ENCODE results near the gene IGSF21. TPM values are rescaled to one million over a fixed set of nuclear protein-coding genes. Genes with fewer than 3 reads are reported as not detected.

Gene IGSF21
- total RNA-seq, 2 experiments from 2014 or later, result not detected

GRCh38 chr1:18408656-18409370 lies 301.2 kb downstream of the IGSF21 start:
- no peaks in the 10 kb centered on the region for H3K36me3 Mint-ChIP-seq (ENCODE audit: low read depth)
- Histone ChIP-seq H3K9me3 (ENCODE audit: control insufficient read depth in 1 of 2, insufficient read depth in 1 of 2, low read length in 2 of 2) (peaks cover 14 to 32% of the 10 kb centered on the region in 2 experiments), H3K4me3 (ENCODE audit: low read length) (no peak overlapping the region), H3K36me3 (ENCODE audit: insufficient read depth, low read length) (no peaks in the 10 kb centered on the region), H3K27ac (ENCODE audit: low read depth in 1 of 2, low read length in 2 of 2) (no peak overlapping the region), H3K27me3 (ENCODE audit: control insufficient read depth in 1 of 2, insufficient read depth in 2 of 2, low read length in 2 of 2) (peaks cover 0 to 5% of the 10 kb centered on the region in 2 experiments), H3K4me1 (ENCODE audit: insufficient read depth, low read length) (no peaks in the 10 kb centered on the region)
- ChIA-PET CTCF (no interaction called here), POLR2A (no interaction called here)
- DNase-seq (no peak), ATAC-seq (ENCODE audit: poor library complexity) (no peak)
- no peaks in the 10 kb centered on the region for H3K4me1 Mint-ChIP-seq (ENCODE audit: low read depth)
- no peak overlapping the region for H3K27ac Mint-ChIP-seq
- intact Hi-C loops (cut with DNase I, micrococcal nuclease), result no loop called here
- H3K9me3 Mint-ChIP-seq, result no peaks in the 10 kb centered on the region
- peaks cover 12% of the 10 kb centered on the region for H3K27me3 Mint-ChIP-seq
- H3K4me3 Mint-ChIP-seq, result no peak overlapping the region
- TF ChIP-seq, protein P1, sequence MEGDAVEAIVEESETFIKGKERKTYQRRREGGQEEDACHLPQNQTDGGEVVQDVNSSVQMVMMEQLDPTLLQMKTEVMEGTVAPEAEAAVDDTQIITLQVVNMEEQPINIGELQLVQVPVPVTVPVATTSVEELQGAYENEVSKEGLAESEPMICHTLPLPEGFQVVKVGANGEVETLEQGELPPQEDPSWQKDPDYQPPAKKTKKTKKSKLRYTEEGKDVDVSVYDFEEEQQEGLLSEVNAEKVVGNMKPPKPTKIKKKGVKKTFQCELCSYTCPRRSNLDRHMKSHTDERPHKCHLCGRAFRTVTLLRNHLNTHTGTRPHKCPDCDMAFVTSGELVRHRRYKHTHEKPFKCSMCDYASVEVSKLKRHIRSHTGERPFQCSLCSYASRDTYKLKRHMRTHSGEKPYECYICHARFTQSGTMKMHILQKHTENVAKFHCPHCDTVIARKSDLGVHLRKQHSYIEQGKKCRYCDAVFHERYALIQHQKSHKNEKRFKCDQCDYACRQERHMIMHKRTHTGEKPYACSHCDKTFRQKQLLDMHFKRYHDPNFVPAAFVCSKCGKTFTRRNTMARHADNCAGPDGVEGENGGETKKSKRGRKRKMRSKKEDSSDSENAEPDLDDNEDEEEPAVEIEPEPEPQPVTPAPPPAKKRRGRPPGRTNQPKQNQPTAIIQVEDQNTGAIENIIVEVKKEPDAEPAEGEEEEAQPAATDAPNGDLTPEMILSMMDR (IDR thresholded peaks at IDR 0.05), result no peak

GRCh38 chr1:18409609-18410237 lies 302.1 kb downstream of the IGSF21 start:
- no peak for ATAC-seq (ENCODE audit: poor library complexity)
- H3K9me3 ChIP-seq (ENCODE audit: control insufficient read depth in 1 of 2, insufficient read depth in 1 of 2, low read length in 2 of 2), result peaks cover 14 to 30% of the 10 kb centered on the region in 2 experiments
- Mint-ChIP-seq H3K4me3 (no peak overlapping the region), H3K4me1 (ENCODE audit: low read depth) (no peaks in the 10 kb centered on the region), H3K27me3 (peaks cover 12% of the 10 kb centered on the region), H3K27ac (no peak overlapping the region), H3K36me3 (ENCODE audit: low read depth) (no peaks in the 10 kb centered on the region), H3K9me3 (peaks cover 2% of the 10 kb centered on the region)
- intact Hi-C loops (cut with DNase I, micrococcal nuclease), result no loop called here
- ChIA-PET POLR2A (no interaction called here), CTCF (no interaction called here)
- H3K36me3 ChIP-seq (ENCODE audit: insufficient read depth, low read length), result no peaks in the 10 kb centered on the region
- TF ChIP-seq, protein P1 (IDR thresholded peaks at IDR 0.05), result no peak
- no peak overlapping the region for H3K4me3 ChIP-seq (ENCODE audit: low read length)
- no peak for DNase-seq
- H3K27me3 ChIP-seq (ENCODE audit: control insufficient read depth in 1 of 2, insufficient read depth in 2 of 2, low read length in 2 of 2), result peaks cover 0 to 5% of the 10 kb centered on the region in 2 experiments
- no peaks in the 10 kb centered on the region for H3K4me1 ChIP-seq (ENCODE audit: insufficient read depth, low read length)
- no peak overlapping the region for H3K27ac ChIP-seq (ENCODE audit: low read depth in 1 of 2, low read length in 2 of 2)

- Histone ChIP-seq H3K9me3 (ENCODE audit: control insufficient read depth in 1 of 2, insufficient read depth in 1 of 2, low read length in 2 of 2) (peaks cover 14 to 28% of the 10 kb centered on the region in 2 experiments), H3K27ac (ENCODE audit: low read depth in 1 of 2, low read length in 2 of 2) (no peak overlapping the region), H3K4me1 (ENCODE audit: insufficient read depth, low read length) (no peaks in the 10 kb centered on the region), H3K27me3 (ENCODE audit: control insufficient read depth in 1 of 2, insufficient read depth in 2 of 2, low read length in 2 of 2) (peaks cover 0 to 3% of the 10 kb centered on the region in 2 experiments), H3K4me3 (ENCODE audit: low read length) (no peak overlapping the region), H3K36me3 (ENCODE audit: insufficient read depth, low read length) (no peaks in the 10 kb centered on the region)
- H3K27me3 Mint-ChIP-seq, result peaks cover 17% of the 10 kb centered on the region
- H3K4me1 Mint-ChIP-seq (ENCODE audit: low read depth), result no peaks in the 10 kb centered on the region
- POLR2A ChIA-PET, result no interaction called here
- DNase-seq (no peak), ATAC-seq (ENCODE audit: poor library complexity) (no peak)
- intact Hi-C loops (cut with DNase I, micrococcal nuclease), result no loop called here
- no peaks in the 10 kb centered on the region for H3K36me3 Mint-ChIP-seq (ENCODE audit: low read depth)
- TF ChIP-seq, protein P1 (IDR thresholded peaks at IDR 0.05), result no peak
- H3K4me3 Mint-ChIP-seq, result no peak overlapping the region
- peaks cover 2% of the 10 kb centered on the region for H3K9me3 Mint-ChIP-seq
- no peak overlapping the region for H3K27ac Mint-ChIP-seq
- CTCF ChIA-PET, result no interaction called here
These were observed 302.8 kb downstream of the IGSF21 start for GRCh38 chr1:18410407-18410806.

Data from CD4-positive, alpha-beta T cell (primary cell).